Transverse colon (tissue), 4 donors: ENCODE measurements around the gene MAPRE2. TPM values are rescaled to one million over a fixed set of nuclear protein-coding genes. Genes with fewer than 3 reads are reported as not detected.

ENCODE experiments used
- DNase-seq: peaks from one replicate; pipeline ENCODE4 v3.0.0-alpha.2; 2019
- H3K27ac ChIP-seq, 4 donors: fragments of 200-600 bp; sonication (generic); 2 replicates each; pipeline ENCODE4 v1.5.1; 2016 to 2018; ENCODE audit warnings: inconsistent platforms in 4 of 4
- H3K27me3 ChIP-seq: fragments of 200-600 bp; sonication (generic); 2 replicates; pipeline ENCODE4 v1.5.1; 2017; ENCODE audit warnings: inconsistent platforms
- H3K36me3 ChIP-seq, 4 donors: fragments of 200-600 bp; sonication (generic); 2 replicates each; pipeline ENCODE4 v1.5.1; 2017 to 2019; ENCODE audit warnings: inconsistent platforms in 4 of 4
- H3K4me1 ChIP-seq, 4 donors: fragments of 200-600 bp; sonication (generic); 2 replicates each; pipeline ENCODE4 v1.5.1; 2017 to 2020; ENCODE audit warnings: inconsistent platforms in 4 of 4
- H3K4me3 ChIP-seq, 4 donors: fragments of 200-600 bp; sonication (generic); 1 replicate in 1 of 4; 2 replicates in 3 of 4; pipeline versions ENCODE4 v1.5.1 to v1.6.1; 2017 to 2019; ENCODE audit warnings: inconsistent platforms in 4 of 4
- H3K9me3 ChIP-seq, 2 donors: fragments of 200-600 bp; sonication (generic); 2 replicates each; pipeline ENCODE4 v1.5.1; 2017 to 2019; ENCODE audit warnings: inconsistent platforms in 2 of 2
- EP300 ChIP-seq: sonication (generic); formaldehyde crosslinking; IDR thresholded peaks from one replicate; pipeline ENCODE4 v1.6.1; 2017; ENCODE audit warnings: antibody characterized with exemption, low read depth
- POLR2A ChIP-seq: fragments of 450-650 bp; IDR thresholded peaks from one replicate; pipeline ENCODE4 v1.6.1; 2016; ENCODE audit warnings: antibody characterized with exemption, mild to moderate bottlenecking, moderate library complexity
- POLR2AphosphoS5 ChIP-seq, 3 donors: sonication (generic); formaldehyde crosslinking; IDR thresholded peaks; one replicate each; pipeline ENCODE4 v1.6.1; 2016; ENCODE audit warnings: antibody characterized with exemption in 3 of 3
- WGBS, 2 donors: methylation state at CpG; one replicate each; pipeline ENCODE4 v1.1.5; 2018; ENCODE audit warnings: low coverage in 1 of 2; 5-methylcytosine and 5-hydroxymethylcytosine counted together
- in situ Hi-C, 4 donors: fragments of 200-750 bp; cut with MboI; loops; one replicate each; pipeline versions ENCODE4 v1.15.0 to v1.15.1; 2017; ENCODE audit warnings: low sequenced_read_pairs in 3 of 4, low pct_ligation_motif_present in 1 of 4, low pct_unique_long_range_greater_than_20kb in 1 of 4
- intact Hi-C: fragments of 100-400 bp; cut with DNase I; formaldehyde crosslinking; loops from one replicate; pipeline ENCODE4 v1.15.1; 2023; ENCODE audit warnings: low total_unique reads
- total RNA-seq, 4 donors: library from RNA; depleted of rRNA; stranded (reverse); fragments of >200 nt; gene quantifications; one replicate each; pipeline ENCODE4 v1.1.0, GENCODE V29; 2016
- TF ChIP-seq, protein P1 (sequence below), 5 experiments: fragments of 200-600 bp in 3 of 5; fragments of 450-650 bp in 2 of 5; sonication (generic) in 3 of 5; IDR thresholded peaks; 1 replicate in 2 of 5; 2 replicates in 3 of 5; pipeline ENCODE4 v1.5.1; 2016 to 2017; ENCODE audit warnings: antibody characterized with exemption in 5 of 5, inconsistent platforms in 3 of 5, mild to moderate bottlenecking in 2 of 5, moderate library complexity in 1 of 5

The MAPRE2 gene
- 100 to 1,000 TPM in 1 of 4 donors, 10 to 100 TPM in 3; 23.1 to 102 (median 48.5) TPM for total RNA-seq

DNA sequence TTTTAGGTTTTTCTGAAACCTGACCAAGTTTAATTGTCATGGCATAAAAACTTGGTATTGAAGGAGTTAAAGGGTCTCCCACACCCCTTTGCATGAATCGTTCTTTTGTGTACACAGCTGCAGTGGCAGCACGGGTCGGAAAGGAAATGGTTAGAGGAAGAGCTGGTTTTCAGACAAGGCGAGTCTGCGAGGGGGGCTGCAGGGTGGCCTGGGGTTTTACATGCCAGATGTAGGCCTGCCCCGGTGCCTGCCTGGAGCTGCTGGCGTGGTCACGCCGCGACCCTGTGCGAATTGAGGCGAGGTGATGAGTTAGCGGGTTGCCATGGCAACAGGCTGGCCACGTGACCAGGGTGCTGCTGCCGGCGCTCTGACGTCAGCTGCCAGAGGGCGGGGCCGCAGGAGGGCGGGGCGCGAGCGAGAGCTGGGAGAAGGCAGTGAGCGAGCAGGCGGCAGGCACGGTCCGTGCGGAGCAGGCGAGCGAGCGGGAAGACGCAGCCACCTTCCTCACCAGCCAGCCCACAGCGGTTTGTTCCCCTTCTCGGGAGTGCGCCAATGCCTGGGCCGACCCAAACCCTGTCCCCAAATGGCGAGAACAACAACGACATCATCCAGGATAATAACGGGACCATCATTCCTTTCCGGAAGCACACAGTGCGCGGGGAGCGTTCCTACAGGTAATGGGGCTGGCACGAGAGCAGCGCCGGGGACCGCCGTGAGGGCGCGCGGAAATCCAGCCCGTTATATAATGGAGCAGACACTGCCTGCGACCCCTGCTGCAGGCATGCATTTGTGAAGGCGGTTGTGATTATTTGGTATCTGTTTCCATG is at the start of gene MAPRE2:
MAPRE2 (plus strand) TSS at position 426 of the 827 bp plus-strand sequence; CDS start at position 553, 127 bp downstream.
- in situ Hi-C loops (no loop called here), intact Hi-C loops (loop anchor here (10.0 kb wide), 1 partner anchor 1906 kb away; no protein-coding TSS in a partner anchor)
- Histone ChIP-seq H3K9me3 (no peaks in the 10 kb centered on the region), H3K27ac (peak within 1 kb of the TSS; percentile 85 to 89 (median 86)), H3K4me1 (peaks cover 7 to 47% (median 21%) of the 10 kb centered on the region in 4 donors), H3K36me3 (no peaks in the 10 kb centered on the region), H3K4me3 (peak within 1 kb of the TSS; percentile 48 to 73 (median 58)), H3K27me3 (no peaks in the 10 kb centered on the region)
- DNase-seq: peak; percentile 99
- 0% methylated on average over 42 of the region's 54 CpGs; no CpG with 5 or more reads in 1 of the 2 donors for WGBS, 2 donors
- TF ChIP-seq EP300: no peak
- TF ChIP-seq, protein P1, sequence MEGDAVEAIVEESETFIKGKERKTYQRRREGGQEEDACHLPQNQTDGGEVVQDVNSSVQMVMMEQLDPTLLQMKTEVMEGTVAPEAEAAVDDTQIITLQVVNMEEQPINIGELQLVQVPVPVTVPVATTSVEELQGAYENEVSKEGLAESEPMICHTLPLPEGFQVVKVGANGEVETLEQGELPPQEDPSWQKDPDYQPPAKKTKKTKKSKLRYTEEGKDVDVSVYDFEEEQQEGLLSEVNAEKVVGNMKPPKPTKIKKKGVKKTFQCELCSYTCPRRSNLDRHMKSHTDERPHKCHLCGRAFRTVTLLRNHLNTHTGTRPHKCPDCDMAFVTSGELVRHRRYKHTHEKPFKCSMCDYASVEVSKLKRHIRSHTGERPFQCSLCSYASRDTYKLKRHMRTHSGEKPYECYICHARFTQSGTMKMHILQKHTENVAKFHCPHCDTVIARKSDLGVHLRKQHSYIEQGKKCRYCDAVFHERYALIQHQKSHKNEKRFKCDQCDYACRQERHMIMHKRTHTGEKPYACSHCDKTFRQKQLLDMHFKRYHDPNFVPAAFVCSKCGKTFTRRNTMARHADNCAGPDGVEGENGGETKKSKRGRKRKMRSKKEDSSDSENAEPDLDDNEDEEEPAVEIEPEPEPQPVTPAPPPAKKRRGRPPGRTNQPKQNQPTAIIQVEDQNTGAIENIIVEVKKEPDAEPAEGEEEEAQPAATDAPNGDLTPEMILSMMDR (IDR thresholded peaks at IDR 0.05): peak in 1 of 5 experiments; percentile 15
- TF ChIP-seq POLR2AphosphoS5 (IDR thresholded peaks at IDR 0.05): peak; percentile 98 to 99 (median 98)
- TF ChIP-seq POLR2A: peak; percentile 93

DNA sequence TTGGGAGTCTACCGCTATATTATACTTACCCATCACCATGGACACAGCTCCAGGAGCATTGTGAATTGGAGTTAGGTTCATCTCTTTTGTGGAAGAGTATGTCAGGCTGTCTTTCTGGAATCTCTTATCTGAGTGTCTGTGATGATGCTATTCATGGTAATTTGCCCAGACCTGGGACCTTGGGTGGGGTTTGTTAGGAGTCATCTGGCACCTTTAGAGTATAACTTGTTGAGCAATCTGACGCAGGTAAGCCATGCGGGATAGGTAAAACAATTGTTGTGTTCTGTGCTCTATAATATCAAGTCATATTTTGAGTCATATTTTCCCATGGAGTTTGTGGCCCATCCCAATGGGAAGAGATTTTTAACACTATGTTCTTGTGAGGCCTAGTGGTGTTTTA is 49.7 kb upstream of the MAPRE2 start:
- Histone ChIP-seq H3K27ac (no peak overlapping the region), H3K4me3 (no peak overlapping the region), H3K36me3 (no peaks in the 10 kb centered on the region), H3K9me3 (no peaks in the 10 kb centered on the region), H3K27me3 (no peaks in the 10 kb centered on the region), H3K4me1 (peaks cover 0 to 3% (median 0%) of the 10 kb centered on the region in 4 donors)
- in situ Hi-C loops: no loop called here
- TF ChIP-seq EP300 (no peak), POLR2A (no peak), POLR2AphosphoS5 (IDR thresholded peaks at IDR 0.05) (no peak)
- TF ChIP-seq, protein P1 (IDR thresholded peaks at IDR 0.05): no peak
- no peak for DNase-seq
- 92 to 100% methylated on average over 1 to 3 of the region's 3 CpGs for WGBS, 2 donors
- intact Hi-C loops: no loop called here

DNA sequence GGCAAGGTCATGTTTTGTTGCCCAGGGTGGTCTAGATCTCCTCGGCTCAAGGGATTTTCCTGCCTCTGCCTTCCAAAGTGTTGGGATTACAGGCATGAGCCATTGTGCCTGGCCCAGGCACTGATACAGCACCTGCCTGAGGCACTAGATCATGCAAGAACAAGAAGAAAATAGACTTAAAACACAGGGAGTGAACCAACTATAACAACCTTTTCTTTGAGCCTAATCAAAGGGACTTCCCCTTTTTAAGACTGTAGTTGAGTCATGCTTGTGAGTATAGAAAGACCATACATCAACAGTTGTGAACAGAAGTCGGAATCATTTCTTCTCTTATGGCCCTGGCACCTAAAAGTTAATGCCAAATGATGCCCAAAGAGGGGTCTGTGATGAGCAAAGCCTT is 47.9 kb upstream of the MAPRE2 start:
- TF ChIP-seq EP300 (no peak), POLR2A (no peak), POLR2AphosphoS5 (IDR thresholded peaks at IDR 0.05) (no peak)
- Histone ChIP-seq H3K9me3 (no peaks in the 10 kb centered on the region), H3K36me3 (no peaks in the 10 kb centered on the region), H3K4me1 (peaks cover 0 to 3% (median 0%) of the 10 kb centered on the region in 4 donors), H3K27me3 (no peaks in the 10 kb centered on the region), H3K4me3 (no peak overlapping the region), H3K27ac (no peak overlapping the region)
- intact Hi-C loops: no loop called here
- WGBS, 2 donors: 86 to 100% methylated on average over 1 to 2 of the region's 2 CpGs
- in situ Hi-C loops: no loop called here
- no peak for DNase-seq

- no peak for TF ChIP-seq EP300
- intact Hi-C loops (no loop called here), in situ Hi-C loops (no loop called here)
- no peak overlapping the region for H3K27ac ChIP-seq
- H3K9me3 ChIP-seq: no peaks in the 10 kb centered on the region
- no peaks in the 10 kb centered on the region for H3K27me3 ChIP-seq
- H3K4me3 ChIP-seq: no peak overlapping the region
- DNase-seq: no peak
- H3K36me3 ChIP-seq: no peaks in the 10 kb centered on the region
- WGBS, 2 donors: 90 to 95% methylated on average over 3 to 5 of the region's 5 CpGs
- peaks cover 0 to under 1% (median 0%) of the 10 kb centered on the region in 4 donors for H3K4me1 ChIP-seq
Measured at GRCh38 chr18:34995746-34996145, 45.5 kb upstream of the MAPRE2 start.

DNA sequence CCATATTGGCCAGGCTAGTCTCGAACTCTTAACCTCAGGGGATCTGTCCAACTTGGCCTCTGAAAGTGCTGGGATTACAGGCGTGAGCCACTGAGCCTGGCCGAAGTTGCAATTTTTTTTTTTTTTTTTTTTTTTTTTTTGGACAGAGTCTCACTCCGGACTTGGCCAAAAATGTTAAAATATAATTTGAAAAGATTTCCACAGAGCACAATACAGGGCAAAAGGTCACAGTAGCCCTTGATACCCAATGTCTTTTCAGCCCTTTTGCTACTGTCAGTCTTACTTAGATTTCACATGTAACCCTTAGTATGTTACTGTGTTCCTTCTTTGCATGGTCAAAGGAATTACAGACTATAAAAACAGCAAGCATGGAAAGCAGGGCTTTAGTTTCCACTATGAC is 42.6 kb upstream of the MAPRE2 start:
- no peak overlapping the region for H3K4me3 ChIP-seq
- intact Hi-C loops (no loop called here), in situ Hi-C loops (no loop called here)
- TF ChIP-seq POLR2AphosphoS5 (IDR thresholded peaks at IDR 0.05): no peak
- no peak for TF ChIP-seq EP300
- no peak for TF ChIP-seq POLR2A
- TF ChIP-seq, protein P1 (IDR thresholded peaks at IDR 0.05): no peak
- H3K9me3 ChIP-seq: no peaks in the 10 kb centered on the region
- H3K27ac ChIP-seq: no peak overlapping the region
- 44 to 70% methylated on average over 3 to 4 of the region's 4 CpGs for WGBS, 2 donors
- H3K27me3 ChIP-seq: no peaks in the 10 kb centered on the region
- DNase-seq: no peak
- H3K4me1 ChIP-seq: no peaks in the 10 kb centered on the region
- H3K36me3 ChIP-seq: no peaks in the 10 kb centered on the region
